Type B pancreatic cell (in vitro differentiated cells): Measurements from ENCODE around the gene DPM2. TPM values are rescaled to one million over a fixed set of nuclear protein-coding genes. Genes with fewer than 3 reads are reported as not detected.

Source experiments
- DNase-seq: peaks from one replicate; pipeline ENCODE4 v3.0.0; 2021; ENCODE audit warnings: mixed read lengths; ENCODE audit not compliant: unreplicated experiment; ENCODE audit errors: extremely low spot score
- H3K27ac Mint-ChIP-seq: 2 replicates; pipeline ENCODE4 v1.8.0; 2021; ENCODE audit warnings: mild to moderate bottlenecking, mixed read lengths
- H3K27me3 Mint-ChIP-seq: 2 replicates; pipeline ENCODE4 v1.8.0; 2021; ENCODE audit warnings: mixed read lengths
- H3K36me3 Mint-ChIP-seq: 2 replicates; pipeline ENCODE4 v1.8.0; 2021; ENCODE audit warnings: mixed read lengths
- H3K4me1 Mint-ChIP-seq: one replicate; pipeline ENCODE4 v1.8.0; 2021; ENCODE audit warnings: mixed read lengths; ENCODE audit not compliant: unreplicated experiment
- H3K4me3 Mint-ChIP-seq: 2 replicates; pipeline ENCODE4 v1.8.0; 2021; ENCODE audit warnings: mild to moderate bottlenecking, mixed read lengths
- H3K9me3 Mint-ChIP-seq: 2 replicates; pipeline ENCODE4 v1.8.0; 2021; ENCODE audit warnings: mixed read lengths
- CTCF ChIP-seq: fragments of 200-600 bp; sonication (generic); conservative IDR thresholded peaks from 2 replicates; pipeline ENCODE4 v1.5.0; 2021; ENCODE audit warnings: antibody characterized with exemption, mild to moderate bottlenecking
- total RNA-seq: library from RNA; stranded (reverse); gene quantifications from 2 replicates; pipeline ENCODE4 v1.2.1, GENCODE V29; 2021; ENCODE audit warnings: low replicate concordance

Gene DPM2
- total RNA-seq, 1 donor from 2014 or later: 41.6 TPM

GRCh38 chr9:127949827-127950512 is 12.3 kb upstream of the DPM2 start:
- Mint-ChIP-seq H3K27me3 (no peaks in the 10 kb centered on the region), H3K4me1 (peaks cover 23% of the 10 kb centered on the region), H3K4me3 (no peak overlapping the region), H3K36me3 (peaks cover 3% of the 10 kb centered on the region), H3K27ac (peak overlapping the region; percentile 48), H3K9me3 (no peaks in the 10 kb centered on the region)
- DNase-seq: no peak
- no peak for TF ChIP-seq CTCF

- no peak for DNase-seq
- Mint-ChIP-seq H3K36me3 (peaks cover 6% of the 10 kb centered on the region), H3K27ac (no peak overlapping the region), H3K4me3 (no peak overlapping the region), H3K4me1 (peaks cover 30% of the 10 kb centered on the region), H3K27me3 (no peaks in the 10 kb centered on the region), H3K9me3 (no peaks in the 10 kb centered on the region)
- no peak for TF ChIP-seq CTCF
These were observed 10.4 kb upstream of the DPM2 start for GRCh38 chr9:127947841-127948710.

GRCh38 chr9:127946728-127947127 is 9.1 kb upstream of the DPM2 start:
- peak overlapping the region; percentile 34 for H3K27ac Mint-ChIP-seq
- H3K36me3 Mint-ChIP-seq: peaks cover 11% of the 10 kb centered on the region
- no peak for TF ChIP-seq CTCF
- H3K27me3 Mint-ChIP-seq: no peaks in the 10 kb centered on the region
- H3K4me1 Mint-ChIP-seq: peaks cover 34% of the 10 kb centered on the region
- H3K9me3 Mint-ChIP-seq: no peaks in the 10 kb centered on the region
- H3K4me3 Mint-ChIP-seq: no peak overlapping the region
- DNase-seq: no peak

GRCh38 chr9:127945942-127946341 is 8.3 kb upstream of the DPM2 start:
- H3K9me3 Mint-ChIP-seq: no peaks in the 10 kb centered on the region
- no peak for DNase-seq
- peaks cover 31% of the 10 kb centered on the region for H3K4me1 Mint-ChIP-seq
- H3K4me3 Mint-ChIP-seq: no peak overlapping the region
- no peak overlapping the region for H3K27ac Mint-ChIP-seq
- TF ChIP-seq CTCF: no peak
- peaks cover 11% of the 10 kb centered on the region for H3K36me3 Mint-ChIP-seq
- H3K27me3 Mint-ChIP-seq: no peaks in the 10 kb centered on the region

GRCh38 chr9:127945338-127945737 is 7.7 kb upstream of the DPM2 start:
- DNase-seq: no peak
- Mint-ChIP-seq H3K27me3 (no peaks in the 10 kb centered on the region), H3K9me3 (no peaks in the 10 kb centered on the region), H3K36me3 (peaks cover 11% of the 10 kb centered on the region), H3K4me1 (peaks cover 25% of the 10 kb centered on the region), H3K27ac (no peak overlapping the region), H3K4me3 (no peak overlapping the region)
- TF ChIP-seq CTCF: no peak
